Lower leg skin (tissue), 4 donors: ENCODE data around the gene AGO3. TPM values are rescaled to one million over a fixed set of nuclear protein-coding genes. Genes with fewer than 3 reads are reported as not detected.
"Not testable (repeated sequence)": the region's sequence is repeated elsewhere in the genome, so short reads cannot be mapped to it uniquely, and the experiment has no call there.

Source experiments
- DNase-seq, 2 donors: peaks; one replicate each; pipeline ENCODE4 v3.0.0-alpha.2; 2019; ENCODE audit warnings: low spot score in 2 of 2
- H3K4me3 ChIP-seq: fragments of 200-600 bp; sonication (generic); 2 replicates; pipeline ENCODE4 v1.5.1; 2017; ENCODE audit warnings: mild to moderate bottlenecking, low read depth; ENCODE audit not compliant: poor library complexity, severe bottlenecking
- POLR2A ChIP-seq, 2 donors: fragments of 450-650 bp; IDR thresholded peaks; one replicate each; pipeline ENCODE4 v1.6.1; 2016 to 2017; ENCODE audit warnings: antibody characterized with exemption in 2 of 2, mild to moderate bottlenecking in 1 of 2, moderate library complexity in 1 of 2
- WGBS, 2 donors: methylation state at CpG; one replicate each; pipeline ENCODE4 v1.1.5; 2018; 5-methylcytosine and 5-hydroxymethylcytosine counted together
- intact Hi-C: fragments of 100-400 bp; cut with DNase I; formaldehyde crosslinking; loops from one replicate; pipeline ENCODE4 v1.15.0; 2023; ENCODE audit warnings: low total_unique reads
- total RNA-seq, 4 donors: library from RNA; depleted of rRNA; stranded (reverse); fragments of >200 nt; gene quantifications; one replicate each; pipeline ENCODE4 v1.1.0, GENCODE V29; 2016
- TF ChIP-seq, protein P1 (sequence below), 3 donors: fragments of 450-650 bp; IDR thresholded peaks; one replicate each; pipeline ENCODE4 v1.5.1; 2016; ENCODE audit warnings: antibody characterized with exemption in 3 of 3, mild to moderate bottlenecking in 3 of 3, moderate library complexity in 2 of 3

The AGO3 gene
- total RNA-seq, 4 donors from 2014 or later, result 11.5 to 25.8 (median 20.9) TPM

DNA sequence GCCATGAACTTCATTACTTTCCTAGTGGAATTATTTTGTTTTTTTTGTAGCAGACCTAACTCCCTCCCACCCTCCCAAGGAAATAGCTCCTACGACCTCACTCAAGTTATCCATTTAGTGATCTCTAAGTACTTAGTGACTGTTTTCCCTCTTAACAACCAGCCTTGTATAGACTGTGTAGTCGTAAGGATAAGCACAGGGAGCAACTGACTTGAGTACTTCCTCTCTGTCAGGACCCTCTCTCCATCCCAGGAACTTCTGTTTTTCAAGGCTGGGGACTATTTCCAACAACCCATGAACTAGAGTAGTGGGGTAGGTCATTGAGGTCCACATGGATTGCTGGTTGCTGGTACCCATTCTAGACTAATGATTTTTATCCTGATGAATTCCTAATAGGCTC lies 46.0 kb upstream of the AGO3 start:
- no peak for DNase-seq
- WGBS, 2 donors, result 63 to 71% methylated on average over 2 of the region's 2 CpGs
- no peak for TF ChIP-seq POLR2A (IDR thresholded peaks at IDR 0.05)
- TF ChIP-seq, protein P1, sequence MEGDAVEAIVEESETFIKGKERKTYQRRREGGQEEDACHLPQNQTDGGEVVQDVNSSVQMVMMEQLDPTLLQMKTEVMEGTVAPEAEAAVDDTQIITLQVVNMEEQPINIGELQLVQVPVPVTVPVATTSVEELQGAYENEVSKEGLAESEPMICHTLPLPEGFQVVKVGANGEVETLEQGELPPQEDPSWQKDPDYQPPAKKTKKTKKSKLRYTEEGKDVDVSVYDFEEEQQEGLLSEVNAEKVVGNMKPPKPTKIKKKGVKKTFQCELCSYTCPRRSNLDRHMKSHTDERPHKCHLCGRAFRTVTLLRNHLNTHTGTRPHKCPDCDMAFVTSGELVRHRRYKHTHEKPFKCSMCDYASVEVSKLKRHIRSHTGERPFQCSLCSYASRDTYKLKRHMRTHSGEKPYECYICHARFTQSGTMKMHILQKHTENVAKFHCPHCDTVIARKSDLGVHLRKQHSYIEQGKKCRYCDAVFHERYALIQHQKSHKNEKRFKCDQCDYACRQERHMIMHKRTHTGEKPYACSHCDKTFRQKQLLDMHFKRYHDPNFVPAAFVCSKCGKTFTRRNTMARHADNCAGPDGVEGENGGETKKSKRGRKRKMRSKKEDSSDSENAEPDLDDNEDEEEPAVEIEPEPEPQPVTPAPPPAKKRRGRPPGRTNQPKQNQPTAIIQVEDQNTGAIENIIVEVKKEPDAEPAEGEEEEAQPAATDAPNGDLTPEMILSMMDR (IDR thresholded peaks at IDR 0.05), result no peak
- intact Hi-C loops, result no loop called here
- no peak overlapping the region for H3K4me3 ChIP-seq

DNA sequence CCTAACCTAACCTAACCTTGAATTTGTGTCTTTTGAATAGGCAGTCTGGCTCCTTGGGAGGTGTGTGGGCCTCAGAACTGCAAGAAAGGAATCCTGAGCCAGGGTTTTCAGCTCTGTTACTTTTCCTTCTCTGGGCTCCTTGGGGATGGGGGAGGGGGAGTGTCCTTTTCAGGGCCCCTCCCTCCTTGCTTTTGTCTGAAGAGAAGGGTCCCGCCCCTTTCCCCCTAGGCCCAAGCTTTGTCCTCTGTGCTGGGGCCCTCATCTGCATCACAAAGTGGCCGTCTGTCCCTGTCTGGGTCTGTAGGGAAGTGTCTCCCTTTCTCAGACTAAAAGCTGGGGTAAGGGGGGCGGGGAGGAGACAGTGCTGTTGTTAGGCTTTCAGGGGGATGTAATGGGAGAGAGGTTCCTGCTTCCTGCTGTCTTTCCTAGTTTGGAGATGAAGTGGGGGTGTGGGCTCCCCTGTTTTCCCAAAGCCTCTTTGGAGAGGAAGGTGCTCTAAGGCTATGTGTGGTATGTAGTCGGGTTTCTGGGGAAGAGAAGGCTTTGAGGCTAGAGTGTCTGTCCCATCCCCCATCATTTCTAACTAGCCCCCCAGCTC lies 44.8 kb upstream of the AGO3 start:
- H3K4me3 ChIP-seq, result no peak overlapping the region
- 49 to 56% methylated on average over 4 of the region's 4 CpGs for WGBS, 2 donors
- DNase-seq, result no peak
- TF ChIP-seq, protein P1 (IDR thresholded peaks at IDR 0.05), result no peak
- TF ChIP-seq POLR2A (IDR thresholded peaks at IDR 0.05), result no peak
- intact Hi-C loops, result no loop called here

DNA sequence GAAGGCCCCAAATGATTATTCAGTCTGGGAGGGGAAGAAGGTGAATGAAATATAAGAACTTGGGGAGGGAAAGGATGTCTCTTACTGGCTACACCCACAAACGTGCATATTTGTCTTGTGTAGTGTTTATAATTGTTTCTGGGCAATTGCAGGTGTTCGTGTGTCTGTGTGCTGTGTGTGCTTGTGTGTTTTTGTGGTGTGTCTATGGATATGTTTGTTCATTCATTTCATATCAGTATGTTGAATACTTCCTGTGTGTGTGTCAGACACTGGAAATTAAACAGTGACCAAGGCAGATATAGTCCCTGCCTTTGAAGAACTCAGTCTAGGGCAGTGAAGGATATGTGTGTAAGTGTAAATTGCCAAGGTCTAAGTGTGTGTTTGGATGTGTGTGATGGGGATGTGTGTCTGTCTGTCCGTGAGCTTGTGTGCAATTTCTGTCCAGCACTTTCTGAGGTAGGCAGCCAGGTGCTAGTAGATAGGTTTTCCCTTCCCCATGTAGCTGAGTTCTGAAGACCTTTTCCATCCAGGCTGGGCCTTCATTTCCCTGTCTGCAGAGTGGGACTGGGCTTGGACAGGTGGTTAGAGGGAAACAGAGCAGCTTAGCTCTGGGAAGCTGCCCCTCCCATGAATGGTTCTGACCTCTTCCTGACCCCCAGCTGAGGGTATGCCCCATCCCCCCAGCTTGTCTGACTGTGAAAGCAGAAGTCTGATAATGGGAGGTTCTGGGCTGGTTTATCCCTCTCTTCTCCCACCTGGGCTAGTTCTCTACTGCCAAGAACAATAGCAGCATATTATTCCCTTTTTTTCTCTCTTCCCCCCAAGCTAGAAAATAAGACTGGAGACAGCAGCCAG lies 44.1 kb upstream of the AGO3 start:
- no peak for TF ChIP-seq POLR2A (IDR thresholded peaks at IDR 0.05)
- TF ChIP-seq, protein P1 (IDR thresholded peaks at IDR 0.05), result no peak
- DNase-seq, result no peak
- H3K4me3 ChIP-seq, result no peak overlapping the region
- WGBS, 2 donors, result 43 to 44% methylated on average over 3 of the region's 3 CpGs
- intact Hi-C loops, result no loop called here

DNA sequence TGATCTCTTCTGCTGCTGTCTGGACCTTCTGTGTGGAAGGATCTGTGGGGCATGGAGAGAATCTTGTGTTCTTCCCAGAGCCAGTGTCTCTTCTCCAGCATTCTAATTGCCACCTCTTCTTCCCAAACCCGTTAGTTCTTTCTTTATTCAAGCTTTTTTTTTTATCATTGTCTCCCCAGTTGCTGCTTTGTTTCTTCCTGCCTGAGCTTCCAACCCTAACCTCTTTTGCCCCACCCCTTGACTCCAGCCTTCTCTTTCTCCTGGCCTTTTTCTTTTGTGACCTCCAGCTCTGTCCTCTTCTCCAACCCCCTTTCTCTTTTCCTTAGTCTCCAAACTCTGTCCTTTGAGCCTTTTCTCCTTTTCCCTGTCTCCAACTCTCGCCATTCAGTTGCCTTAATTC lies 43.4 kb upstream of the AGO3 start:
- DNase-seq, result no peak
- intact Hi-C loops, result no loop called here
- TF ChIP-seq, protein P1 (IDR thresholded peaks at IDR 0.05), result no peak
- no peak for TF ChIP-seq POLR2A (IDR thresholded peaks at IDR 0.05)
- no peak overlapping the region for H3K4me3 ChIP-seq
- WGBS, 2 donors, result 76 to 82% methylated on average over 2 of the region's 2 CpGs

DNA sequence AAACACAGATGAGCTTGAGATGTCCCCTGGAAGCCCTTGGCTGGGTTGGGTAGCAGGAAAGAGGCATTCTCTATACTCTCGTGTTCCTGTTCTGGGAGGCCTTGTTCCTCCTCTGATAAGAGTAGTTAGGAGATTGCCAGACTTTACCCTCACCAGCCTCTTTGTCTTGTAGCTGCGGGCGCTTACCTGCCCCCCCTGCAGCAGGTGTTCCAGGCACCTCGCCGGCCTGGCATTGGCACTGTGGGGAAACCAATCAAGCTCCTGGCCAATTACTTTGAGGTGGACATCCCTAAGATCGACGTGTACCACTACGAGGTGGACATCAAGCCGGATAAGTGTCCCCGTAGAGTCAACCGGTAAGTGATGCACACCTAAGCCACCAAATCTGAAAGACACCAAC lies 42.6 kb upstream of the AGO3 start:
- DNase-seq, result no peak
- WGBS, 2 donors, result 93 to 95% methylated on average over 11 of the region's 11 CpGs
- no peak for TF ChIP-seq POLR2A (IDR thresholded peaks at IDR 0.05)
- TF ChIP-seq, protein P1 (IDR thresholded peaks at IDR 0.05), result no peak
- intact Hi-C loops, result no loop called here
- no peak overlapping the region for H3K4me3 ChIP-seq

DNA sequence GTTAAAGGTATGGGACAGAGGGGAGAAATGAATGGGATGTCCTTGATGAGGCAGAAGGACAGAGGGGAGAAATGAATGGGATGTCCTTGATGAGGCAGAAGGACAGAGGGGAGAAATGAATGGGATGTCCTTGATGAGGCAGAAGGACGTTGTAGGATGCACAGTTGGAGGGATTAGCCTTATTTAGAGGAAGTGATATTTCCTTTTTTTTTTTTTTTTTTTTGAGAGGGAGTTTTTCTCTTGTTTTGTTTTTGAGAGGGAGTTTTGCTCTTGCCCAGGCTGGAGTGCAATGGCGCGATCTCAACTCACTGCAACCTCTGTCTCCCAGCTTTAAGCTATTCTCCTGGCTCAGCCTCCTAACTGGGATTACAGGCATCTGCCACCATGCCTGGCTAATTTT lies 41.9 kb upstream of the AGO3 start:
- intact Hi-C loops, H3K4me3 ChIP-seq, DNase-seq: not testable (repeated sequence)
- 78 to 80% methylated on average over 3 of the region's 3 CpGs for WGBS, 2 donors
